Placental epithelial cell (primary cell): ENCODE data around the gene ADAMTS12. TPM values are rescaled to one million over a fixed set of nuclear protein-coding genes. Genes with fewer than 3 reads are reported as not detected.

Experiments used
- small RNA-seq: library from RNA; depleted of rRNA; stranded (forward); fragments of <200 nt; gene quantifications from one replicate; pipeline ENCODE3, GENCODE V24; 2012
- total RNA-seq: library from RNA; depleted of rRNA; stranded (reverse); fragments of >200 nt; gene quantifications from 2 replicates; pipeline ENCODE4 v1.2.3, GENCODE V29; 2012

Gene ADAMTS12
- total RNA-seq, result 3.9 and 8.2 TPM in 2 replicates

GRCh38 chr5:33891788-33892619 lies at the start of gene ADAMTS12:
Gene ADAMTS12 (minus strand): TSS chr5:33891990. CDS start chr5:33891856, 134 bp downstream.

GRCh38 chr5:33936381-33937016 lies 44.7 kb upstream of the ADAMTS12 start, which contains the start of gene RXFP3:
Gene RXFP3 (plus strand): TSS chr5:33936386. CDS start chr5:33936741, 355 bp downstream.

Small RNA genes lying within 50 kb of the gene (small RNA-seq; reads per million reads assigned to genes)
- not detected for gene RNU6-923P

Other genes starting within 250 kb of the ADAMTS12 start
- not detected in 2 replicates for gene RXFP3, start 44.4 kb upstream of the ADAMTS12 start, total RNA-seq
- gene SLC45A2, start 92.7 kb upstream of the ADAMTS12 start, total RNA-seq, result 0.11 and 0.79 TPM in 2 replicates
- gene AMACR, start 116.1 kb upstream of the ADAMTS12 start, total RNA-seq, result 12.6 and 21.1 TPM in 2 replicates
- gene C1QTNF3, start 151.2 kb upstream of the ADAMTS12 start, total RNA-seq, result 4.3 and 6.7 TPM in 2 replicates